ENCODE data around the gene ANKMY1.
A peak's percentile ranks its signal among the peaks of the same experiment; 100 is the strongest.

Gene ANKMY1

GRCh38 chr2:240514631-240515030 lies 43.2 kb downstream of the ANKMY1 start:
- DNase-seq = no peak

GRCh38 chr2:240513549-240514287 lies 44.1 kb downstream of the ANKMY1 start:
- peak; percentile 4 for DNase-seq

GRCh38 chr2:240512666-240513535 lies 44.9 kb downstream of the ANKMY1 start:
- no peak for DNase-seq

GRCh38 chr2:240512109-240512485 lies 45.7 kb downstream of the ANKMY1 start:
- DNase-seq = no peak

GRCh38 chr2:240511351-240512108 lies 46.3 kb downstream of the ANKMY1 start:
- DNase-seq = no peak

- DNase-seq = no peak
These were observed 47.1 kb downstream of the ANKMY1 start for GRCh38 chr2:240510513-240511210.

GRCh38 chr2:240509667-240510512 lies 47.9 kb downstream of the ANKMY1 start:
- no peak for DNase-seq

- DNase-seq = no peak
These were observed 48.8 kb downstream of the ANKMY1 start for GRCh38 chr2:240508832-240509545.

- no peak for DNase-seq
These were observed 50.0 kb downstream of the ANKMY1 start for GRCh38 chr2:240507778-240508251.

- no peak for DNase-seq
These were observed 50.6 kb downstream of the ANKMY1 start for GRCh38 chr2:240507060-240507777.

- DNase-seq = no peak
These were observed 51.3 kb downstream of the ANKMY1 start for GRCh38 chr2:240506406-240507059.

- DNase-seq = no peak
These were observed 51.9 kb downstream of the ANKMY1 start for GRCh38 chr2:240505910-240506309.

- DNase-seq = no peak
These were observed 53.9 kb downstream of the ANKMY1 start for GRCh38 chr2:240503848-240504247.

- DNase-seq = no peak
These were observed 54.4 kb downstream of the ANKMY1 start for GRCh38 chr2:240503375-240503774.

- no peak for DNase-seq
These were observed 55.2 kb downstream of the ANKMY1 start for GRCh38 chr2:240502430-240503121.

GRCh38 chr2:240502059-240502429 lies 55.7 kb downstream of the ANKMY1 start:
- no peak for DNase-seq

GRCh38 chr2:240501531-240501991 lies 56.2 kb downstream of the ANKMY1 start:
- no peak for DNase-seq

- DNase-seq = no peak
These were observed 57.0 kb downstream of the ANKMY1 start for GRCh38 chr2:240500561-240501423.
